HepG2 (cell line): ENCODE data around the gene YPEL5. TPM values are rescaled to one million over a fixed set of nuclear protein-coding genes. Genes with fewer than 3 reads are reported as not detected.

ENCODE experiments used
- ATAC-seq: fragments of 200-7000 bp; cut with Tn5 transposase; 3 replicates; pipeline ENCODE4 v1.9.1; 2020; ENCODE audit warnings: mild to moderate bottlenecking, moderate library complexity
- BruUV-seq: library from RNA; stranded (reverse); fragments of 400-500 nt; replicated peaks from 2 replicates; lab custom pipeline; 2021; lab: Mats Ljungman, UMichigan
- CTCF ChIA-PET: fragments of 300-600 bp; formaldehyde crosslinking; extraction: SDS; loops from one replicate; lab custom pipeline; 2021; ENCODE audit warnings: low total read pairs, inconsistent platforms, low intra/inter-chr PET ratio; lab: Yijun Ruan, JAX
- POLR2A ChIA-PET: fragments of 350-600 bp; sonication (Branson Sonifier 250); formaldehyde crosslinking; loops from one replicate; lab custom pipeline; 2020; ENCODE audit warnings: antibody characterized with exemption, inconsistent platforms; lab: Yijun Ruan, JAX
- DNase-seq: peaks from one replicate; pipeline ENCODE4 v3.0.0-alpha.2; 2015; ENCODE audit warnings: low spot score
- FAIRE-seq: peaks from 3 replicates; lab custom pipeline; 2011; peaks lifted over from hg19 to GRCh38; lab: Jason Lieb, UNC
- H2AFZ ChIP-seq: one replicate; pipeline ENCODE4 v1.6.1; 2011; ENCODE audit warnings: low read length, inconsistent platforms
- H3K27ac ChIP-seq: fragments of 300-600 bp; 3 replicates; pipeline ENCODE4 v1.8.0; 2011; ENCODE audit warnings: mixed run types, mild to moderate bottlenecking, mixed read lengths, low read length, inconsistent platforms; ENCODE audit not compliant: insufficient read depth; ENCODE audit errors: extremely low read length
- H3K27me3 ChIP-seq, 2 experiments: fragments of 200-600 bp in 1 of 2; 2 replicates in 1 of 2; 3 replicates in 1 of 2; pipeline versions ENCODE4 v1.6.0 to v1.8.0; 2011; ENCODE audit warnings: low read length in 2 of 2, mild to moderate bottlenecking in 2 of 2, moderate library complexity in 2 of 2, inconsistent platforms in 1 of 2; ENCODE audit not compliant: insufficient read depth in 2 of 2, control insufficient read depth in 1 of 2
- H3K36me3 ChIP-seq, 2 experiments: fragments of 200-600 bp in 1 of 2; replicated peaks in 1 of 2; 2 replicates in 1 of 2; 3 replicates in 1 of 2; pipeline versions ENCODE4 v1.5.1 to v1.8.0; 2011; ENCODE audit warnings: low read length in 2 of 2, inconsistent platforms in 1 of 2; ENCODE audit not compliant: insufficient read depth in 2 of 2, control insufficient read depth in 1 of 2
- H3K4me1 ChIP-seq: 2 replicates; pipeline ENCODE4 v1.5.1; 2012; ENCODE audit warnings: low read length, inconsistent platforms; ENCODE audit not compliant: insufficient read depth
- H3K4me2 ChIP-seq: 2 replicates; pipeline ENCODE4 v1.6.0; 2011; ENCODE audit warnings: low read depth, low read length, inconsistent platforms
- H3K4me3 ChIP-seq, 3 experiments: fragments of 200-600 bp in 1 of 3; sonication (generic), shearing (Covaris generic) in 1 of 3; replicated peaks in 1 of 3; 2 replicates each; pipeline ENCODE4 v1.5.1; 2011 to 2016; ENCODE audit warnings: low read length in 3 of 3, inconsistent platforms in 2 of 3, low read depth in 2 of 3, mild to moderate bottlenecking in 2 of 3, control low read depth in 1 of 3, mixed read lengths in 1 of 3; ENCODE audit not compliant: insufficient read depth in 1 of 3
- H3K79me2 ChIP-seq: one replicate; pipeline ENCODE4 v1.6.1; 2011; ENCODE audit warnings: low read length, inconsistent platforms; ENCODE audit not compliant: insufficient read depth
- H3K9ac ChIP-seq: 2 replicates; pipeline ENCODE4 v1.6.0; 2011; ENCODE audit warnings: mild to moderate bottlenecking, low read depth, low read length, inconsistent platforms; ENCODE audit not compliant: insufficient read depth
- H3K9me3 ChIP-seq: 2 replicates; pipeline ENCODE4 v1.5.1; 2012; ENCODE audit warnings: mild to moderate bottlenecking, low read length
- H4K20me1 ChIP-seq: 2 replicates; pipeline ENCODE4 v1.6.0; 2011; ENCODE audit warnings: inconsistent platforms, mild to moderate bottlenecking, low read length, moderate library complexity; ENCODE audit not compliant: insufficient read depth
- ARNT ChIP-seq: fragments of 450-650 bp; IDR thresholded peaks from 2 replicates; pipeline ENCODE4 v1.6.1; 2017
- ATF7 ChIP-seq, 2 experiments: fragments of 450-650 bp in 1 of 2; sonication (generic) in 1 of 2; formaldehyde crosslinking in 1 of 2; IDR thresholded peaks; 2 replicates each; pipeline versions ENCODE4 v1.4.0 to v1.6.1; 2016 to 2020; ENCODE audit warnings: antibody characterized with exemption in 1 of 2, mild to moderate bottlenecking in 1 of 2, missing genetic modification reagents in 1 of 2
- HES4 ChIP-seq: sonication (generic); formaldehyde crosslinking; IDR thresholded peaks from 2 replicates; pipeline ENCODE4 v1.9.0; 2021; ENCODE audit warnings: mild to moderate bottlenecking, missing genetic modification reagents, borderline replicate concordance
- LBX2 ChIP-seq: sonication (generic); formaldehyde crosslinking; IDR thresholded peaks from 2 replicates; pipeline ENCODE4 v1.5.0; 2020; ENCODE audit warnings: missing genetic modification reagents, mild to moderate bottlenecking, borderline replicate concordance
- MLLT10 ChIP-seq: sonication (generic); formaldehyde crosslinking; IDR thresholded peaks from 2 replicates; pipeline ENCODE4 v1.4.0; 2020; ENCODE audit warnings: missing genetic modification reagents
- NONO ChIP-seq, 2 experiments: fragments of 450-650 bp in 1 of 2; sonication (generic) in 1 of 2; formaldehyde crosslinking in 1 of 2; IDR thresholded peaks in 1 of 2; conservative IDR thresholded peaks in 1 of 2; 2 replicates each; pipeline versions ENCODE4 v1.6.1 to v1.8.0; 2017 to 2022; ENCODE audit warnings: mild to moderate bottlenecking in 1 of 2, missing genetic modification reagents in 1 of 2, moderate library complexity in 1 of 2
- RAD51 ChIP-seq: fragments of 450-650 bp; IDR thresholded peaks from 2 replicates; pipeline ENCODE4 v1.6.1; 2016; ENCODE audit warnings: borderline replicate concordance
- ZFAT ChIP-seq: sonication (generic); formaldehyde crosslinking; conservative IDR thresholded peaks from 2 replicates; pipeline ENCODE4 v1.8.1; 2023; ENCODE audit warnings: missing genetic modification reagents, inconsistent platforms
- ZNF772 ChIP-seq: sonication (generic); formaldehyde crosslinking; IDR thresholded peaks from 2 replicates; pipeline ENCODE4 v1.5.0; 2020; ENCODE audit warnings: mild to moderate bottlenecking, missing genetic modification reagents
- ZNF790 ChIP-seq: sonication (generic); formaldehyde crosslinking; IDR thresholded peaks from 2 replicates; pipeline ENCODE4 v1.8.0; 2022; ENCODE audit warnings: missing genetic modification reagents, mild to moderate bottlenecking, borderline replicate concordance
- WGBS: methylation state at CpG from one replicate; pipeline ENCODE4 v1.1.6; 2017; ENCODE audit warnings: low lambda C conversion rate; 5-methylcytosine and 5-hydroxymethylcytosine counted together
- in situ Hi-C: cut with HindIII; loops from 2 replicates; pipeline ENCODE4 v1.10.0; 2017; ENCODE audit warnings: low pct_unique_long_range_greater_than_20kb; ENCODE audit not compliant: extremely low pct_ligation_motif_present
- intact Hi-C: fragments of 100-400 bp; cut with micrococcal nuclease; formaldehyde crosslinking; loops from one replicate; pipeline ENCODE4 v1.10.0; 2022; ENCODE audit not compliant: unreplicated experiment
- polyA plus RNA-seq, 8 experiments: library from polyadenylated mRNA; depleted of rRNA in 3 of 8; stranded (reverse) in 7 of 8; unstranded in 1 of 8; fragments of >200 nt; fragmentation: Illumina TruSeq in 4 of 8; extraction: Trizol in 4 of 8; gene quantifications; 2 replicates each; pipeline versions ENCODE4 v1.2.1 to v1.2.3, GENCODE V29; 2011 to 2016; ENCODE audit warnings: low read depth in 4 of 8, missing spikeins in 1 of 8, mixed read lengths in 1 of 8; ENCODE audit not compliant: insufficient read depth in 1 of 8
- total RNA-seq, 5 experiments: library from RNA; depleted of rRNA; stranded (reverse); fragments of >200 nt; fragmentation: Illumina TruSeq; extraction: Trizol; gene quantifications; 2 replicates each; pipeline ENCODE4 v1.2.3, GENCODE V29; 2016; ENCODE audit warnings: low read depth in 1 of 5
- TF ChIP-seq, protein P1 (sequence below): sonication (generic); formaldehyde crosslinking; IDR thresholded peaks from 2 replicates; pipeline ENCODE4 v1.5.0; 2020; ENCODE audit warnings: missing genetic modification reagents
- TF ChIP-seq, protein P2 (sequence below): conservative IDR thresholded peaks from 2 replicates; pipeline ENCODE4 v1.6.1; 2018; ENCODE audit warnings: missing genetic modification reagents

The YPEL5 gene
- total and polyA plus RNA-seq, 2 of the 13 experiments (the other 11 are each of a cell fraction or from before 2014, with no cell fraction given): 12.7 to 49.7 TPM

GRCh38 chr2:30205456-30205855, 58.6 kb downstream of the YPEL5 start:
- peaks cover 0 to 15% of the 10 kb centered on the region in 2 experiments; a peak in 3 of 5 replicates for H3K27me3 ChIP-seq
- no TSS peak for BruUV-seq
- FAIRE-seq (no peak), ATAC-seq (no peak), DNase-seq (no peak)
- no peak overlapping the region for H3K4me3 ChIP-seq
- 18% methylated on average over 1 of the region's 1 CpG for WGBS
- H3K36me3 ChIP-seq: no peaks in the 10 kb centered on the region
- H3K4me2 ChIP-seq: no peak overlapping the region
- no peaks in the 10 kb centered on the region for H4K20me1 ChIP-seq
- no peaks in the 10 kb centered on the region for H3K4me1 ChIP-seq
- POLR2A ChIA-PET: no interaction called here
- in situ Hi-C loops: loop anchor here (5.0 to 25.0 kb wide), 3 partner anchors 502 to 1132 kb away; no protein-coding TSS in a partner anchor
- H3K27ac ChIP-seq: no peak overlapping the region
- no peaks in the 10 kb centered on the region for H3K9me3 ChIP-seq
- no peak overlapping the region for H2AFZ ChIP-seq
- H3K9ac ChIP-seq: no peak overlapping the region
- TF ChIP-seq NONO (IDR thresholded peaks at IDR 0.05) (no peak), NONO (CRISPR knock-in tag; conservative IDR thresholded peaks at IDR 0.05) (no peak), MLLT10 (CRISPR knock-in tag) (no peak), LBX2 (no peak), ZNF790 (no peak), HES4 (no peak), ATF7 (IDR thresholded peaks at IDR 0.05) (no peak), ATF7 (CRISPR knock-in tag; IDR thresholded peaks at IDR 0.05) (no peak), ZFAT (CRISPR knock-in tag) (no peak), ARNT (no peak), ZNF772 (CRISPR knock-in tag) (no peak), RAD51 (no peak)
- TF ChIP-seq, protein P1, sequence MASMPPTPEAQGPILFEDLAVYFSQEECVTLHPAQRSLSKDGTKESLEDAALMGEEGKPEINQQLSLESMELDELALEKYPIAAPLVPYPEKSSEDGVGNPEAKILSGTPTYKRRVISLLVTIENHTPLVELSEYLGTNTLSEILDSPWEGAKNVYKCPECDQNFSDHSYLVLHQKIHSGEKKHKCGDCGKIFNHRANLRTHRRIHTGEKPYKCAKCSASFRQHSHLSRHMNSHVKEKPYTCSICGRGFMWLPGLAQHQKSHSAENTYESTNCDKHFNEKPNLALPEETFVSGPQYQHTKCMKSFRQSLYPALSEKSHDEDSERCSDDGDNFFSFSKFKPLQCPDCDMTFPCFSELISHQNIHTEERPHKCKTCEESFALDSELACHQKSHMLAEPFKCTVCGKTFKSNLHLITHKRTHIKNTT (CRISPR knock-in tag): no peak
- TF ChIP-seq, protein P2, sequence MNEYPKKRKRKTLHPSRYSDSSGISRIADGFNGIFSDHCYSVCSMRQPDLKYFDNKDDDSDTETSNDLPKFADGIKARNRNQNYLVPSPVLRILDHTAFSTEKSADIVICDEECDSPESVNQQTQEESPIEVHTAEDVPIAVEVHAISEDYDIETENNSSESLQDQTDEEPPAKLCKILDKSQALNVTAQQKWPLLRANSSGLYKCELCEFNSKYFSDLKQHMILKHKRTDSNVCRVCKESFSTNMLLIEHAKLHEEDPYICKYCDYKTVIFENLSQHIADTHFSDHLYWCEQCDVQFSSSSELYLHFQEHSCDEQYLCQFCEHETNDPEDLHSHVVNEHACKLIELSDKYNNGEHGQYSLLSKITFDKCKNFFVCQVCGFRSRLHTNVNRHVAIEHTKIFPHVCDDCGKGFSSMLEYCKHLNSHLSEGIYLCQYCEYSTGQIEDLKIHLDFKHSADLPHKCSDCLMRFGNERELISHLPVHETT: no peak
- intact Hi-C loops: no loop called here
- no peaks in the 10 kb centered on the region for H3K79me2 ChIP-seq
- CTCF ChIA-PET: no interaction called here
